IMR-90 (cell line): ENCODE results near the gene ABHD15.

Source experiments
- NFE2L2 ChIP-seq: fragments of 150-350 bp; IDR thresholded peaks from 2 replicates; pipeline ENCODE4 v1.6.1; 2016; ENCODE audit warnings: low read depth, mild to moderate bottlenecking, low read length
- POLR2A ChIP-seq: IDR thresholded peaks from 2 replicates; pipeline ENCODE4 v1.6.1; 2012; ENCODE audit warnings: mild to moderate bottlenecking, low read depth, low read length
- TF ChIP-seq, protein P1 (sequence below): conservative IDR thresholded peaks from 2 replicates; pipeline ENCODE4 v1.5.1; 2012; ENCODE audit warnings: mild to moderate bottlenecking, low read depth, low read length, improper control_type of control experiment

DNA sequence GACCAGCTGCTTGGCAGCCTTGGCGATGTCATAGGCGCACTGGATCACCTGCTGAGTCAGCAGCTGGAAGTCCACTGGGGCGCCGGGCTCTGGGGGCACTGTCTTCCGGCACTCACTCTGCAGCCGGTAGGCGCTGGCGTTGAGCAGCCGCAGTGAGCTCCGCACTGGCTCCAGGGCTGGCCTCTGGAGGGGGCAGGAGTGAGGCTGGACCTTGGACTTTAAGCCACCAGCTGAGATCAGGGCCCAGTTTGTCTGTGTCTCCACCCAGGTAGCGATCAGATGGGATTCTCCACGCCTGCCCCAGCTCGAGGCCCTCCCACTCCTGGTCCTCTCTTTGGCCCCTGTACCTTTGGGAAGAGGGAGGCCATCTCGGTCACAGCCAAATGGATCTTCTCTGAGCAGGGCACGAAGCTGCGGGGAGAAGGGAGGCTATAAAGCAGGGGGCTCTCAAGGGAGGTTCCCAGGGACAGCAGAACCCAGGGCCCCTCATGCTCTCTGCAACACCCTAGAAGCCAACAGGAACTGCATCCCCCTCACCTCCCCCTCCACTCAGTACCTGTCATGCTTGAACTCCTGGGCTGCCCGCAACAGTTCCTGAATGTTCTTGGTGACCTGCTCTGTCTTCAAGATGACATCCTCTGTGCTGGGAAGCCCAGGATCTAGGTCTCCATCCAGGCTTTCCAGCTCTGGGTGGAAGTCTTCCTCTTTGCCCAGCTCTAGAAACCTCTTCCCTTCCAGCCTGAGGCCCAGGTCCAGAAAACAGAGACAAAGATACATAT lies 8.1 kb upstream of the ABHD15 start:
- TF ChIP-seq, protein P1, sequence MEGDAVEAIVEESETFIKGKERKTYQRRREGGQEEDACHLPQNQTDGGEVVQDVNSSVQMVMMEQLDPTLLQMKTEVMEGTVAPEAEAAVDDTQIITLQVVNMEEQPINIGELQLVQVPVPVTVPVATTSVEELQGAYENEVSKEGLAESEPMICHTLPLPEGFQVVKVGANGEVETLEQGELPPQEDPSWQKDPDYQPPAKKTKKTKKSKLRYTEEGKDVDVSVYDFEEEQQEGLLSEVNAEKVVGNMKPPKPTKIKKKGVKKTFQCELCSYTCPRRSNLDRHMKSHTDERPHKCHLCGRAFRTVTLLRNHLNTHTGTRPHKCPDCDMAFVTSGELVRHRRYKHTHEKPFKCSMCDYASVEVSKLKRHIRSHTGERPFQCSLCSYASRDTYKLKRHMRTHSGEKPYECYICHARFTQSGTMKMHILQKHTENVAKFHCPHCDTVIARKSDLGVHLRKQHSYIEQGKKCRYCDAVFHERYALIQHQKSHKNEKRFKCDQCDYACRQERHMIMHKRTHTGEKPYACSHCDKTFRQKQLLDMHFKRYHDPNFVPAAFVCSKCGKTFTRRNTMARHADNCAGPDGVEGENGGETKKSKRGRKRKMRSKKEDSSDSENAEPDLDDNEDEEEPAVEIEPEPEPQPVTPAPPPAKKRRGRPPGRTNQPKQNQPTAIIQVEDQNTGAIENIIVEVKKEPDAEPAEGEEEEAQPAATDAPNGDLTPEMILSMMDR: no peak
- TF ChIP-seq POLR2A (no peak), NFE2L2 (no peak)
